SK-N-SH treated with all-trans-retinoic acid at 6 μM for 48 hours (cell line): ENCODE measurements around the gene GMPR2.

Experiments used
- OSR1 ChIP-seq: fragments of 250-450 bp; sonication (Bioruptor Pico); IDR thresholded peaks from 2 replicates; pipeline ENCODE4 v1.8.0; 2022; ENCODE audit warnings: moderate library complexity, mild to moderate bottlenecking, inconsistent platforms
- RARB ChIP-seq: fragments of 250-450 bp; sonication (Bioruptor Pico); IDR thresholded peaks from 2 replicates; pipeline ENCODE4 v1.8.0; 2021; ENCODE audit warnings: mild to moderate bottlenecking, moderate library complexity
- ZFP30 ChIP-seq: fragments of 450-650 bp; formaldehyde crosslinking; IDR thresholded peaks from 2 replicates; pipeline ENCODE4 v1.5.0; 2022; ENCODE audit warnings: mild to moderate bottlenecking, moderate library complexity

DNA sequence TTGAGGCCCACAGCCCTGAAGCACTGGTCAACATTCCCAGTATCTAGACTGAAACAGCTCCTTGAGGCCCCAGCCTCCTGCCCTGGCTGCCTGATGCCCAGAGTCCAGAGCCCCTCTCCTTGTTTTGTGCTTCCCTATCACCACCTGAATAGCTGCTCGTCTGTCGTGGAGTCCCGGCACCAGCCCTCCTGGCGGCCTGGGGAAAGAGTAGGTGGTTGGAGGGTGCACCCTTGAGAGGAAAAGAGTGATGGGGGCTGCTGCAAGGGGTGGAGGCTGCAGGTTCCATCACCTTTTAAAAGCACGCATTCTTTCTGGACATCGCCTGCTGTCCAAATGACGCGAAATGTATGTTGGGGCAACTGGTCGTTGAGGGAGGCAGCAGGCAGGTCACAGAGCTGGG is 35.5 kb downstream of the GMPR2 start:
- TF ChIP-seq RARB (CRISPR knock-in tag) (no peak), OSR1 (CRISPR knock-in tag) (no peak), ZFP30 (CRISPR knock-in tag) (no peak)
